Liver (tissue), 3 donors: ENCODE measurements around the gene LLGL2.

ENCODE experiments used
- EGR1 ChIP-seq, 2 donors: IDR thresholded peaks; 2 replicates each; pipeline ENCODE4 v1.6.1; 2016 to 2018; ENCODE audit warnings: antibody characterized with exemption in 2 of 2, low read depth in 2 of 2
- GABPA ChIP-seq, 2 donors: IDR thresholded peaks in 1 of 2; conservative IDR thresholded peaks in 1 of 2; 2 replicates each; pipeline ENCODE4 v1.6.1; 2016; ENCODE audit warnings: antibody characterized with exemption in 2 of 2, mild to moderate bottlenecking in 1 of 2, moderate library complexity in 1 of 2
- TAF1 ChIP-seq: conservative IDR thresholded peaks from 2 replicates; pipeline ENCODE4 v1.6.1; 2016; ENCODE audit warnings: antibody characterized with exemption, mild to moderate bottlenecking
- TF ChIP-seq, protein P1 (sequence below): fragments of 150-350 bp; IDR thresholded peaks from 2 replicates; pipeline ENCODE4 v1.5.1; 2017; ENCODE audit warnings: improper control_type of control experiment, low read depth, low read length; ENCODE audit not compliant: missing input control
- TF ChIP-seq, protein P2 (sequence below): IDR thresholded peaks from 2 replicates; pipeline ENCODE4 v1.6.1; 2016; ENCODE audit warnings: antibody characterized with exemption, mild to moderate bottlenecking
- TF ChIP-seq, protein P3 (sequence below): IDR thresholded peaks from 2 replicates; pipeline ENCODE4 v1.6.1; 2016; ENCODE audit warnings: antibody characterized with exemption
- donor health status: healthy.
- donor health status: healthy.

DNA sequence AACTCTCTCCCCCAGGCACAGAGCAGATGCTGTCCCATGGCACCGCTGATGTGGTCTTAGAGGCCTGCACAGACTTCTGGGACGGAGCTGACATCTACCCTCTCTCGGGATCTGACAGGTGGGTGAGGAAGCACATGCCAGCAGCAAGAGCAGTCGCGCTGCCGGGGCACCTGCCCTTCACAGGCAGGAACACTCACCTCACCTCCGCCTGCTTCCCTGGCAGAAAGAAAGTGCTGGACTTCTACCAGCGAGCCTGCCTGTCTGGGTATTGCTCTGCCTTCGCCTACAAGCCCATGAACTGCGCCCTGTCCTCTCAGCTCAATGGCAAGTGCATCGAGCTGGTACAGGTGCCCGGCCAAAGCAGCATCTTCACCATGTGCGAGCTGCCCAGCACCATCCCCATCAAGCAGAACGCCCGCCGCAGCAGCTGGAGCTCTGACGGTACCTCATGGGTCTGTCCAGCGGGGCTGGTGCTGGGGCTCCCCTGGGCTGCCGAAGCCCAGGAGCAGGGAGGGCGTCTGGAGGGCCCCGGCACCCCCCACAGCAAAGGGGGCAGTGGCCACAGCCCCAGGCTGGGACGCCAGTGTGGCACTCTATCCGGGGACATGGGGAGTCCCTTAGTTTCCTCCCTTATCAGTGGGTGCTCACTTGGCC, 31.9 kb upstream of the LLGL2 start:
- TF ChIP-seq, protein P1, sequence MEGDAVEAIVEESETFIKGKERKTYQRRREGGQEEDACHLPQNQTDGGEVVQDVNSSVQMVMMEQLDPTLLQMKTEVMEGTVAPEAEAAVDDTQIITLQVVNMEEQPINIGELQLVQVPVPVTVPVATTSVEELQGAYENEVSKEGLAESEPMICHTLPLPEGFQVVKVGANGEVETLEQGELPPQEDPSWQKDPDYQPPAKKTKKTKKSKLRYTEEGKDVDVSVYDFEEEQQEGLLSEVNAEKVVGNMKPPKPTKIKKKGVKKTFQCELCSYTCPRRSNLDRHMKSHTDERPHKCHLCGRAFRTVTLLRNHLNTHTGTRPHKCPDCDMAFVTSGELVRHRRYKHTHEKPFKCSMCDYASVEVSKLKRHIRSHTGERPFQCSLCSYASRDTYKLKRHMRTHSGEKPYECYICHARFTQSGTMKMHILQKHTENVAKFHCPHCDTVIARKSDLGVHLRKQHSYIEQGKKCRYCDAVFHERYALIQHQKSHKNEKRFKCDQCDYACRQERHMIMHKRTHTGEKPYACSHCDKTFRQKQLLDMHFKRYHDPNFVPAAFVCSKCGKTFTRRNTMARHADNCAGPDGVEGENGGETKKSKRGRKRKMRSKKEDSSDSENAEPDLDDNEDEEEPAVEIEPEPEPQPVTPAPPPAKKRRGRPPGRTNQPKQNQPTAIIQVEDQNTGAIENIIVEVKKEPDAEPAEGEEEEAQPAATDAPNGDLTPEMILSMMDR = no peak
- TF ChIP-seq TAF1 = no peak
- TF ChIP-seq, protein P2, sequence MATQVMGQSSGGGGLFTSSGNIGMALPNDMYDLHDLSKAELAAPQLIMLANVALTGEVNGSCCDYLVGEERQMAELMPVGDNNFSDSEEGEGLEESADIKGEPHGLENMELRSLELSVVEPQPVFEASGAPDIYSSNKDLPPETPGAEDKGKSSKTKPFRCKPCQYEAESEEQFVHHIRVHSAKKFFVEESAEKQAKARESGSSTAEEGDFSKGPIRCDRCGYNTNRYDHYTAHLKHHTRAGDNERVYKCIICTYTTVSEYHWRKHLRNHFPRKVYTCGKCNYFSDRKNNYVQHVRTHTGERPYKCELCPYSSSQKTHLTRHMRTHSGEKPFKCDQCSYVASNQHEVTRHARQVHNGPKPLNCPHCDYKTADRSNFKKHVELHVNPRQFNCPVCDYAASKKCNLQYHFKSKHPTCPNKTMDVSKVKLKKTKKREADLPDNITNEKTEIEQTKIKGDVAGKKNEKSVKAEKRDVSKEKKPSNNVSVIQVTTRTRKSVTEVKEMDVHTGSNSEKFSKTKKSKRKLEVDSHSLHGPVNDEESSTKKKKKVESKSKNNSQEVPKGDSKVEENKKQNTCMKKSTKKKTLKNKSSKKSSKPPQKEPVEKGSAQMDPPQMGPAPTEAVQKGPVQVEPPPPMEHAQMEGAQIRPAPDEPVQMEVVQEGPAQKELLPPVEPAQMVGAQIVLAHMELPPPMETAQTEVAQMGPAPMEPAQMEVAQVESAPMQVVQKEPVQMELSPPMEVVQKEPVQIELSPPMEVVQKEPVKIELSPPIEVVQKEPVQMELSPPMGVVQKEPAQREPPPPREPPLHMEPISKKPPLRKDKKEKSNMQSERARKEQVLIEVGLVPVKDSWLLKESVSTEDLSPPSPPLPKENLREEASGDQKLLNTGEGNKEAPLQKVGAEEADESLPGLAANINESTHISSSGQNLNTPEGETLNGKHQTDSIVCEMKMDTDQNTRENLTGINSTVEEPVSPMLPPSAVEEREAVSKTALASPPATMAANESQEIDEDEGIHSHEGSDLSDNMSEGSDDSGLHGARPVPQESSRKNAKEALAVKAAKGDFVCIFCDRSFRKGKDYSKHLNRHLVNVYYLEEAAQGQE = no peak
- TF ChIP-seq EGR1 (IDR thresholded peaks at IDR 0.05; ENCODE audit: low read depth in 2 of 2) = no peak
- no peak for TF ChIP-seq GABPA (IDR thresholded peaks at IDR 0.05 in 1 of 2, conservative IDR thresholded peaks at IDR 0.05 in 1 of 2)
- TF ChIP-seq, protein P3, sequence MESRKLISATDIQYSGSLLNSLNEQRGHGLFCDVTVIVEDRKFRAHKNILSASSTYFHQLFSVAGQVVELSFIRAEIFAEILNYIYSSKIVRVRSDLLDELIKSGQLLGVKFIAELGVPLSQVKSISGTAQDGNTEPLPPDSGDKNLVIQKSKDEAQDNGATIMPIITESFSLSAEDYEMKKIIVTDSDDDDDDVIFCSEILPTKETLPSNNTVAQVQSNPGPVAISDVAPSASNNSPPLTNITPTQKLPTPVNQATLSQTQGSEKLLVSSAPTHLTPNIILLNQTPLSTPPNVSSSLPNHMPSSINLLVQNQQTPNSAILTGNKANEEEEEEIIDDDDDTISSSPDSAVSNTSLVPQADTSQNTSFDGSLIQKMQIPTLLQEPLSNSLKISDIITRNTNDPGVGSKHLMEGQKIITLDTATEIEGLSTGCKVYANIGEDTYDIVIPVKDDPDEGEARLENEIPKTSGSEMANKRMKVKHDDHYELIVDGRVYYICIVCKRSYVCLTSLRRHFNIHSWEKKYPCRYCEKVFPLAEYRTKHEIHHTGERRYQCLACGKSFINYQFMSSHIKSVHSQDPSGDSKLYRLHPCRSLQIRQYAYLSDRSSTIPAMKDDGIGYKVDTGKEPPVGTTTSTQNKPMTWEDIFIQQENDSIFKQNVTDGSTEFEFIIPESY = no peak
